ENCODE results near the gene APMAP. TPM values are rescaled to one million over a fixed set of nuclear protein-coding genes. Genes with fewer than 3 reads are reported as not detected.

APMAP gene
- total RNA-seq, 1 donor from 2014 or later, result 47.3 TPM

DNA sequence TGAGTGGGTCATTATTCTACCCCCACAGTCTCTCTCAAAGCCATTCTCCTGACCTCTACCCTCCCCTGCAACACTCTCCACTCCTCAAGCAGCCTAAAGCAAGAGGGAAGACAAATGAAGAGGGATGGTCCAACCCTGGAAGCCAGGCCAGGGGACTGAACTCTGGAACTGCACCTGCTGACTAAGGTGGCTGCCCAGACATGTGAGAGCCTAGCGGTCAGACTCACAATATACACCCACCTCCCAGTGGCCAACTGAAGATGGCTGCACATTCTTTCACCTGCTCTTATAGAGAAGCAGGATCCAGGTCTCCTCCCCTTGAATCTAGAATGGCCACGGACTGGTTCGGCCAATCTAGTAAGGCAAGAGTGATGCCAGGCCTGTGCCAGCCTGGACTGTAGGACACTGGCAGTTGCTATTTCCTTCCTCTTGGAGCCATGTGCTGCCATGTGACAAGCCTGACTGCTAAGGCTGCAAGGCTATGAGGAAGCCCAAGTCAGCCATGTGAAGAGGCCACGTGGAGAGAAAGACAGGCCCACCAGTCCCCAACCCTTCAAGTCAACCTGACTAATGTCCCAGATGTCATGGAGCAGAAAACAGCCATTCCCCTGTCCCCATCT is 33.5 kb upstream of the APMAP start:
- DNase-seq (ENCODE audit: low spot score), result peak; percentile 51
- peak; percentile 50 for ATAC-seq
- intact Hi-C loops (cut with DNase I), result no loop called here

DNA sequence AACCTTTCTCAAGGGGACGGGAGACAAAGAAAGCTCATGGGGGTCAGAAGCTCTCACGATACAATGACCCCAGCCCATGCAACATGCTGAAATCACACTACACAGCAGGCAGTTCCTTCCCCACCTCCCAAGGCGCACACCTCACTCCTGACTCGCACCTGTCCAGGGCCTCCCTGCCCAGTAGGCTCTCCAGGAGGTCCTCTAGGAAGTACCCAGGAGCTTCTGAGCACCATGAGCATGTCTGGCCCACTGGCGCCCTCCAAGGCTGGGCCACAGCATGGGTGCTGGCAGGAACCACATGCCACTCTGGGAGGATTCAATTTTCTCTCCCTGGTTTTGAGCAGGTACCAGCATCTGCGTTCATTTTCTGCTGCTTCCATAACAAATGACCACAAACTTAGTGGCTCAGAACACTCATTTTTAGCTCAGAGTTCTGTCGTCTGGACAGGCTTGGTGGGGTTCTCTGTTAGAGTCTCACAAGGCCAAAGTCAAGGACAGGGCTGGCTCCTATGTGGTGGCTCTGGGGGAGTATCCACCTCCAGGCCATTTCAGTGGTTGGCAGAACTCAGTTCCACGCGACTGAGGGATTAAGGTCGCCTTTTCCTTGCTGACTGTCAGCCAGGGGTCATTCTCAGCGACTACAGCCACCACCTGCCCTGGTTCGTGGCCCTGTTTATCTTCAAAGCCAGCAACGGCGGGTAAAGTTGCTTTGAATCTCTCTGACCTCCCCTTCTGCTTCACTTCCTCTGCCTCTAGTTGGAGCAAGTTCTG is 32.7 kb upstream of the APMAP start:
- DNase-seq (ENCODE audit: low spot score) (peak; percentile 31), ATAC-seq (no peak)
- intact Hi-C loops (cut with DNase I), result no loop called here

DNA sequence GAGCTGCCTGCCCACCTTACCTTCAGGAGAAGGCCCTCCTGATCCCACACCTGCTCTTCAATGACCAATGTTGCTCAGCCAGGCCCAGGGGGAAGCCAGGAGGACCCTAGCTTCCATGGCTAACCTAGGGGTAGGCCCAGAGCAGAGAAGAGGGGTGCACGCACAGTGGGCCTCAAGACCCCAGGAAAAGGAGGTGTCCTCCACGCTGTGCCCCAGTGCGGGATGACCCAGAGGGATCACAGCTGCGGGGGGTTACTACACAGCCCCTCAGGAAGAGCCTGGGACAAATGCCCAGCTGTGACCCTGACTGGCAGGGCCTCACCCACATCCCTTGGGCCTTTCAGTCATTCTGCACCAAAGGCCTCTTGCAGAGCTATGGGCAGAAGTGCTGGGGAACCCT is 31.6 kb upstream of the APMAP start:
- ATAC-seq (no peak), DNase-seq (ENCODE audit: low spot score) (peak; percentile 15)
- intact Hi-C loops (cut with DNase I), result no loop called here

DNA sequence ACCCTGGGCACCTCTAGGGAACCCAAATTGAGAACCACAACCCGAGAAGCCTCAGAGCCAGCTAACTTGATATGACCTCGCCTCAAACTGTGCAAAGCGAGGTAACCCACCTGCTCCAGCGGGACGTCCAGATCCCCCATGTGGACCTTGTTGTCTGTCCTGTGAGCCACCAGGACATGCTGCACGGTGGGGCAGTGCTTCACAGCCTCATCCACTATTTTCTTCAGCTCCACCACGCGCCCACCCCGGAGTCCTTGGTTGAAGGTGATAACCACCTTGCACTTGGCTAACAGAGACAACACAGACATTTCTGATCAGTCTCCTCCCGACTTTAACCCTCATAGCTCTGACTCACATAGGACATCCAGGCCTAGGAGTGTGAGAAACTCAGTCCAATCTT is 30.8 kb upstream of the APMAP start:
- peak; percentile 52 for DNase-seq (ENCODE audit: low spot score)
- no peak for ATAC-seq
- intact Hi-C loops (cut with DNase I), result no loop called here

DNA sequence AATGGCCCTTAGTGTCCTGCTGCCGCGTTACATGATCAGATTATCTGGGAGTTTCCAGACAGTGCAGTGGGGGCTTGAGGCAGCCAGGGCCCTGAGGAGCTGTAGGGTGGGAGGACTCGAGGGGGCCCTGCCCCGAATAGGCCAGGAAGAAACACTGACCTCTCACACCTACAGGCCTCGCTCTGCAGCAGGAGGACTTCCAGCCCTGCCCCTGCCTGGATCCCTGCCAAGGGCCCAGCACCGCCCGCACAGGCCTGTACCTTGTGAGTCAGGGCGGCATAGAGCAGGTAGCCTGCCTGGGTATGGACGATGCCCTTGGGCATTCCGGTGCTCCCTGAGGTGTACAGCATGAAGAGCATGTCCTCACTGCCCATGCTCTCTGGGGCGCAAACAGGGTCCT is 30.1 kb upstream of the APMAP start:
- DNase-seq (ENCODE audit: low spot score), result peak; percentile 45
- intact Hi-C loops (cut with DNase I), result no loop called here
- peak; percentile 18 for ATAC-seq

DNA sequence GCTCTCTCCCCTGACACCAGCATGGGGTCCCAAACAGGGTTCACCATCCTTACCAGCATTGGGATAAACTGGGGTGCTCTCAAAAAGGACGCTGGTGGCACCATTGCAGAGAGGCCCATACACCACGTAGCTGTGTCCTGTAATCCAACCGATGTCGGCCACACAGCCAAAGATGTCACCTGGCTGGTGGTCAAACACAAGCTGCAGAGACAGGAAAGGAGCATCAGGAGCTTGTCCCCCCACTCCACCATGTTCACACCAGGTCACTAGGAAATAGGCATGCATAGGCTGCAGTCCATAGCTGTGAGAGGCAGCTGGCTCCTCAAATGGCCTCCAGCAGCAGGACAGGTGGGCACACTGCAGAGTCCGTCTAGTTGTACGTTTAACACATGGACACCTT is 28.8 kb upstream of the APMAP start:
- peak; percentile 23 for DNase-seq (ENCODE audit: low spot score)
- no peak for ATAC-seq
- intact Hi-C loops (cut with DNase I), result no loop called here

DNA sequence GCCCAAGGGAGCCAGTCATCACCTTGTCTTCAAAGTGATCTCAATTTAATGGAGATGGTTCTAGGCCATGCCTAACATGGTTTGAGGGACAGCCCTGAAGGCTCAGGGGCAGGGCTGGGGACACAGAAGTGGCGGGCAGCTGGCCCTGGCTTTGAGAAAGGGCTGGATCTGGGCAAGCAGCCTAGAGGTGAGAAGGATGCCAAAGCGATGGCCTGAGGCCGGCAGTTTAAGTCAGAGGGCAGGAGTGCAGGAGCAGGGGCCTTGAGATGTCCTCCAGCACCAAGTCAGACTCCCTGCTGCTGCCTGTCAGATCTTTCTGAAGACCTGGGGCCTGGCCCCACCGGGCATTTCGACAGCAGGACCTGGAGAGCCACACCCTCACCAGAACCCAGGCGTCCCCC is 28.4 kb upstream of the APMAP start:
- intact Hi-C loops (cut with DNase I), result no loop called here
- ATAC-seq (no peak), DNase-seq (ENCODE audit: low spot score) (no peak)

DNA sequence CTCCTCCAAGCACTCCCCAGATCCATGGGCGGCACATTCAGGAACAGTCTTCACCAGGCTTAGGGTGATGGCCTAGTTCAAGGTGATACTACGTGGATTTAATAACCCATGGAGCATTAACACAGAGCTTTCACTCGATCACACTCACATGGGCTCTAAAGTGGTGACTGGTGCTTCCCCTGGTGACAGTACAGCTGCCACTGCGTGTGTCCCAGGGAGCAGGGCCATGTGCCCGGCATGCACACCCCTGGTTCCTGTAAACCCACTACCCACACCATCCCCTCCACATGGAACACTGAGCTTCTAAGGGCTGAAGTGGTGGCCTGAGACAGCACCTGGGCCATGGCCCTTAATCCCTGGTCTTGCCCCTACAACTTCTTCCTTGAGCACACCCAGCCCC is 27.8 kb upstream of the APMAP start:
- DNase-seq (ENCODE audit: low spot score), result no peak
- intact Hi-C loops (cut with DNase I), result no loop called here
- no peak for ATAC-seq

DNA sequence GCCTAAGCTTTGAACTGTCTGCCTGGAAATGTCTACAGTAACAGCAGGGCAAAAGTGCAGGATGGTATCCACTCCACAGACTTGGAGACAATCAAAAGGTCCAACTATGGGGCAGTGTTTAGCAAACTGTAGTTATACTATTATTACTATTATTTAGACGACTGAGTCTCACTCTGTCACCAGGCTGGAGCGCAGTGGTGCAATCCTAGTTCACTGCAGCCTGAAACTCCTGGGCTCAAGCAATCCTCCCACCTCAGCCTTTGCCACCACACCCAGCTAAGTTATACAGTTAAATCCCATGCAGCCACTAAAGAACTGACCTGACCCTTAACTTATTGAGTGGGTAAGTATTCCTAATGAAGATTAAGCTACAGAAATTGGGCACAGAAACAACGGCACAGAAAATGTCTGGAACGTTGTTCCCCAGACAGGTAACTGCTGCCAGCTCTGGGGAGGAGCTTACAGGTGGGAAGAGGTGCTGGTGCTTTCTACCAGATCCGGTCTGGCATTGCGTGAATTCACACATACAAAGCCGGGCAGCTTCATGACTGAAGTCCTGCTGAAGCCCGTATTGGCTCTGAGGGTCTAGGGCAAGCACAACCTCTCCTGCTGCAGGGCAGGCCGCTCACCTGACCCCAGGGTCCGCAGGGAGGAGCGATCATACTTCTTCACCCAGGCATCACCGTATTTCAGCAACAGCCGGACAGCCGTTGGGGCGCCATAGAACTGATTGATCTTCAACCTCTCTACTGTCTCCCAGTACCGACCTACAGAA is 27.0 kb upstream of the APMAP start:
- intact Hi-C loops (cut with DNase I), result no loop called here
- no peak for ATAC-seq
- DNase-seq (ENCODE audit: low spot score), result peak; percentile 22

DNA sequence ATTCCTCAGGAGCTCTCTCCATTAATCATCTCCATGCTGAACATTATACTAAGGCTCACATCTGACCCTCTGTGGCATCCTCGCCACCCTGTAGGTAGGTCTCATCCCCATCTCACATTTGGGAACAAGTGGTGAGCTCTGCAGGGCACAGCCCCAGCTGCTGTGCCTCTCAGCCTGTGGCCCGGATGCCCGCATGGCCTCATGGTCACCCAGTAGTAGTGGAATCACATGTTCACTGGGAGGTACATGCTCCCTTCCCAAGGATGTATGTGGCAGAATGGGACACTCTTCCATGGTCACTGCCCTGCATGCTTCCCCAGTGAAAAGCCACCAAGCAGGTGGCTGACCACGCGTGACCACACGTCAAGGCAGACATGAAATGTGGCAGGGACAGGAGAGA is 26.3 kb upstream of the APMAP start:
- peak; percentile 12 for DNase-seq (ENCODE audit: low spot score)
- ATAC-seq, result no peak
- intact Hi-C loops (cut with DNase I), result no loop called here

DNA sequence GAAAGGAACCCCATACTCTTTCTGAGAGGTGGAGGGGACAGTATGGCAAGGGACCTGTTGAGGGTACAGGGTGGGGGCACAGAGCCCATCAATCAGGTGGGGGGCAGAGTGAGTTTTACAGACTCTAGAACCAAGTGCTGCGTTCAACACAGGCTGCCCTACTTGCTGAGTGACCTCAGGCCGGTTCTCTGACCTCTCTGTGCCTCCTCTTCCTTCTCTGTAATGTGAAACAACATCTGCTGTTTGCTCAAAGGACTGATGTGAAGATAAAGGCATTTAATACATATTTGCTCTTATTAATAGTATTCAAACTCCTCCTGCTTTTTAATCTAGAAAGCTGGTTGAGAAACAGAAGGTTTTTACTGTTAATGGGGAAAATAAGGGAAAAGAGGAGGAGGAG is 25.9 kb upstream of the APMAP start:
- intact Hi-C loops (cut with DNase I), result no loop called here
- no peak for ATAC-seq
- DNase-seq (ENCODE audit: low spot score), result peak; percentile 6

DNA sequence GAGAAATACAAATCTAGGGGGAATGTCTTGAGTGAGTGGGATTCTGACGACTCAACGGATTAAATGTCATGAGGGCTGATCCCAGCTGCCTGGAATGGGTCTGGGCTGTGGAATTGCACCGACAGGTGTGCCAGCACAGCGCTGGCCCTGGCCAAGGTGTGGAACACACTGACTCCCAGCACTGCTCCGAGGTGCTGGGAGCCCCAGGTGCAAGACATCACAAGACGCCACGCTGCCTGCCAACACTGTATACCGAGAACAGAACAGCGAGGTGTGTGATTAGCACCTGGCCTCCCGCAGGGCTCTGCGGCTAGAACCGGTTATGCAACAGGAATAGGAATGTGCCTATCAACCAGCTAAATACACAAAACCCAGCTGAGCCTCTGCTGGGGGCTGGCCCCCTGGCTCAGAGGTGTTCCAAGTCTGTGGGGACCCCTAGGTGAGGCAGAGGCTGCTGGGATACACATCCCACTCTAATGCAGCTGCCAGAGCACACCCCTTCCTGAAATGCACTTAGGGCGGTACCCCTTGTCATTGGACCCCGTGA is 24.8 kb upstream of the APMAP start:
- DNase-seq (ENCODE audit: low spot score) (peak; percentile 51), ATAC-seq (no peak)
- intact Hi-C loops (cut with DNase I), result no loop called here

DNA sequence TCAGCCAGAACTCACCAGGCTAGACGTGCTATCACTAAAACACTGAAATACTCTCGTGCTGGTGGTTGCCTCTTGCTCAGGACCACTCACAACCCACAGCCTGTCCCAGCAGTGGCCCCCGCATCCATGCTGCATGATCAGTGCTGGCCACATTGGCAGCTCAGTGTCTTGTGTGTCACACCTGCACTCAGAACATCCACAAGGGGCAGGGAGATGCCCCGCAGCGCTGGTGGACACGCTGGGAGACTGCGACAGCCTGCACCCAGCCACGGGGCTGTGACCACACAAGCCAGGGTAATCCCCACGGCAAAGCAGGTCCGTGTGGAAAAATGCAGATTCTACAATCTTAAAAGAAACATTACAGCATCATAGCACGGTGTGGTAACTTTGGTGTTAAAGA is 23.9 kb upstream of the APMAP start:
- intact Hi-C loops (cut with DNase I), result no loop called here
- DNase-seq (ENCODE audit: low spot score) (peak; percentile 35), ATAC-seq (no peak)

DNA sequence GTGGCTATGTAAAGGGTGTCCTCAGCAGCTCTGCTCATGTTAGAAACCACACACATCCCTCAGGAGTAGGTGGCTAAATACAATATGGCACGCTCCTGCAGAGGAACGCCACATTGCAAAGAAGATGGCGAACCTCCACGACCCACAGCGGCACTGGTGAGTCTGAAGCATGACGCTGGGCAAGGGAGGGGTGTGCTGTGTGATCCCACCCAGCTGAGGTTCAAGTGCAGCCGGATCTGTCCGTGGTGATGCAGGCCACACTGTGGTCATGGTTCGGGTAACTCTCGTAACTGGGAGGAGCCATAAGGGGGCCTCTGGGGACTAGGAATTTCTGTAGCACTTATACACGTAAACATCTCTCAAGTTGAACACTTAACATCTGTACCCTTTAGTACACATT is 23.4 kb upstream of the APMAP start:
- DNase-seq (ENCODE audit: low spot score) (peak; percentile 36), ATAC-seq (no peak)
- intact Hi-C loops (cut with DNase I), result no loop called here

DNA sequence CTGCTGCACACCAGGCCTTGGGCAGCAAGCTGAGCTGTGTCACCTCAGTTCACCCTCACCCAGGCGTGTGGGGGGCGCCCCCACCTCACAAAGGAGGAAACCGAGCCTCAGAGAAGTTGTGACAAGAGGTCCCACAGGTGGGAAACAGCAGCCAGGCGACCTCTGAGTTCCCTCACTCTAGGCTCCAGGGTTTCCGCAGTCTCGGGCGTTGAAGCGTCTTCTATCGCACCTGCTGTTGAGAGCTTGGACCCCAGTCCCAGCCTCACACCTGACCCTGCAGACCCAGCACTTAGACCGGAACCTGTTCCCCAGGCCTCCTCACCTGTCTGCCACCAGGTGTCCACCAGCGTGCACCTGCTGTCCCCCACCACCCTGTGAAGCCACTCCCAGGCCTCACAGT is 22.3 kb upstream of the APMAP start:
- DNase-seq (ENCODE audit: low spot score) (peak; percentile 26), ATAC-seq (no peak)
- intact Hi-C loops (cut with DNase I), result no loop called here

DNA sequence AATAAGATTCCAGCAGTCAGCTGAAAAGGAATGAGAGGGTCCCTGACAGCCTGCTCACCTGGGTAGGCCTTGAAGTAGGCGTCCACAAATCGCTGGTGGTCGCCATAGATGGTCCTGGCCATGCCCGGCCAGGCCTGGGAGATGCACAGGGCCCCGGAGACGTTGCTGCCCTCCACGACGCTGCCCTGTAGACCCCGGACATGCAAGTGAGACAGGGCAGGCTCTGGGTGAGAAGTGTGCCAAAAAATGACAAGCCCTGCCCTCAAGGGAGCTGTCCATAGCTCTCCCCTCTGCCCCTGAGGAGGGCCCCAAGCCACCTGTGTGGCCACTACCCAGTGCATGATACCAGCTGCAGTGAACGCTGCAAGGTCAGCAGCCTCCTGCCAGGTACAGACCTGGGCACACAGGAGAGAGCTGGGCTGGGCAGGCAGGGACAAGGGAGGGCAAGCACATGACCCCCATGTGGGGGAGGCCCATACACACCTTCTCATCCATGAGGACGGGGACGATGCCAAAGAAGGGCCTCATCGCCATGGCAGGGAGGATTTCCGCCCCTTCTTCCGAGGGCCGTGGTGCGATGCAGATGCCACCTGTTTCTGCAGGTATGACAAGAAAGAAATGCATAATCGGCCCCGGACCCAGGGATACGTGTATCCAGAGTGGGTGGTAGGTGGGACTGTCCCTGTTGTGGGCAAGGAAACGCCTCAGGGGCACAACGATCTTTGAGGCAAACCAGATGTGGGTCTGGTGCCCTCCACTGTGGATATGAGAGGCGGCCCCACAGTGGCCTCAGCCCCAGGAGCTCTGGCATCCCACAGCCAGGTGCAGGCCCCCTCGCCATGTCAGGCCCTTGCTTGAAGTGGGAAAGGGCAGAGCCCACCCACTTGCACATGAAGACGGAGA is 21.2 kb upstream of the APMAP start:
- intact Hi-C loops (cut with DNase I), result no loop called here
- no peak for ATAC-seq
- DNase-seq (ENCODE audit: low spot score), result peak; percentile 45

DNA sequence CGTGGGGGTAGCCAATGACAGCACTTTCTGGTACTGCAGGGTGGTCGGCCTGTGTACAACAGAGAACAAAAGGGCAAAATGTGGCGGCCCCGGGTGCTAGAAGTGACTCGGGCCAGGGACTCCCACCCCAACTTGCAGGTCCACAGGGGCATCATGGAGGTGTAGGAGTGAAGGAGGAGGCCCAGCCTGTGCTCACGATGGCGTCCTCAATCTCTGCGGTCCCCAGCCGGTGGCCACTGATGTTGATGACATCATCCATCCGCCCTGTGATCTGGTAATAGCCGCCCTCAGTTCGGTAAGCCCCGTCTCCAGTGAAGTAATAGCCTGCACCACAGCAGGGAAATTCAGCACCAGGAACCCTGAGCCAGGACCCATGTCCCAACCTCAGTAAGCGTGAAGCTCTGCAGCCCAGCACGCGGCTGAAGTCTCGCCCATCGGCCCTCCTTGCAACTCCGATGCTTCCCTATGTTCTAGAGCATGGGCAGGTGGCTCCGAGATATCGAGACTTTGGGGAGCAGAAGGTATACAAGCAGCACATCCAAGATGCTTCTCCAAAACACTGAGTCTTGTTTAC is 20.2 kb upstream of the APMAP start:
- DNase-seq (ENCODE audit: low spot score), result peak; percentile 38
- no peak for ATAC-seq
- intact Hi-C loops (cut with DNase I), result no loop called here

DNA sequence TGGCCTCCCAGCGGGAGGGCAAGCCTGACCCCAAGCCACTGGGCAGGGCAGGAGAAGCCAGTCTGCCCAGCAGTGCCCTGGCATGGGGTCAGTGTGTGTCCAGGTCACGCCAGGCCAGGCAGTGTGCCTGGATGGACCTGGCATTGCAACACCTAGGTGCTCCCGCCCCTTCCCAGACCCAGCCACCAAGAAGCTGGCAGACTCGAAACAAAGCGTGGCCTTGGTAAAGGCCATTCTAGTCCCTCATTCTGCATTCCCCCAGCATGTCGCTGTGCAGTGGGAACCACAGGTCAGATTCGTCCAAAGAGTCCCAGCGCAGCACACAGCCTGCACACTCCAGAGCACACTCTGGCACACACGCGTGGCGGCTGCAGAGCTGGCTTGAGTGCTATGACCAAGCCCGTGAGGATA is 19.3 kb upstream of the APMAP start:
- DNase-seq (ENCODE audit: low spot score) (peak; percentile 13), ATAC-seq (no peak)
- intact Hi-C loops (cut with DNase I), result no loop called here

DNA sequence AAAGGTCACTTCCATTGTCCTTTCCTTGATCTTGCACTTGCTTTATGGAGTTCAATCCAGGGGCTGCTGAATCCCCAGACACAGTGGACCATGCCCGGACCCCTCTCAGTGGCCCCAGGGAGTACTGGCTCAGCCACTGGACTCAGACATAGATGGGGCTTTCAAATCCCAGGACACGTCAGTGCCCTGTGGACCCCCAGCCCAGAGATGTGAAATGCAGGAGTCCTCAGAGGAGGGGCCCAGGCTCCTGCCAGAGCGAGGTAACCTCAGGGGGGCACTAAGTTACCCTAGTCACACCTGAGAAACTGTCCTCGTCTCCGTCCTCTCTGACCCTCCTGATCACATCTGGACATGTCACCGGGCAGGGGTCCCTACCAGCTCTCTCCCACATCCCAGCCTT is 18.7 kb upstream of the APMAP start:
- DNase-seq (ENCODE audit: low spot score) (peak; percentile 25), ATAC-seq (no peak)
- intact Hi-C loops (cut with DNase I), result no loop called here

Measured in sciatic nerve (tissue), 2 donors.